Embryonic facial prominence (tissue), 1 donor: ENCODE data around the gene PPIP5K1.

Source experiments
- DNase-seq: peaks from one replicate; pipeline ENCODE4 v3.0.0-alpha.2; 2016; ENCODE audit errors: extremely low spot score

Gene PPIP5K1

DNA sequence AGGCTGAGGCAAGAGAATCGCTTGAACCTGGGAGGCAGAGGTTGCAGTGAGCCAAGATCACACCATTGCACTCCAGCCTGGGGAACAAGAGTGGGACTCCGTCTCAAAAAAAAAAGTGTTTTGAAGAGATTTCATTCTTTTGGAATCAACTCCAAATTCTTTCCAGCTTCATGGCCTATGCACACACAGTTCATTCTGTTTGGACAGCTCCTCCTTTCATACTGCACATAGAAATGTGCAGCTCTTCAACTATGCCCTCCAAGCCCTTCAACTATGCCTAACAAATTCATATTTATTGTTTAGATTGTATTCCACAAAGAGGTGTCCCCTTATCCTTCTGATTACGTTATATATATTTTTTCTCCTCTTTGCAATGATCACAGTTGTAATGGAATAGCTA is 101.2 kb downstream of the PPIP5K1 start:
- DNase-seq: no peak

DNA sequence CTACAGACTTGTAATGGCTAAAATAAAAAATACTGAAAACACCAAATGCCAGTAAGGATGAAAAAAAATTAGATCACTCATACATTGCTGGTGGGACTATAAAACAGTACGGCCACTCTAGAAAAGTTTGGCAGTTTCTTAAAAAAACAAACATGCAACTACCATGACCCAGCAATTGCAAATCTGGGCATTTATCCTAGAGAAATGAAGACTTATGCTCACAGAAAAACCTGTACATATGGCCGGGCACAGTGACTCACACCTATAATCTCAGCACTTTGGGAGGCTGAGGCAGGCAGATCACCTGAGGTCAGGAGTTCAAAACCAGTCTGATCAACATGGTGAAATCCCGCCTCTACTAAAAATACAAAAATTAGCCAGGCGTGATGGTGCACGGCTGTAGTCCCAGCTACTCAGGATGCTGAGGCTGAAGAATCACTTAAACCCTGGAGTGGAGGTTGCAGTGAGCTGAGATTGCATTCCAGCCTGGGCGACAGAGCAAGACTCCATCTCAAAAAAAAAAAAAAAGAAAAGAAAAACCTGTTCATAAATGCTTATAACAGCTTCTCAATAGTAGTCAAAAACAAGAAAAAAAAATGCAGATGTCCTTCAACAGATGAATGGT is 102.6 kb downstream of the PPIP5K1 start:
- no peak for DNase-seq

DNA sequence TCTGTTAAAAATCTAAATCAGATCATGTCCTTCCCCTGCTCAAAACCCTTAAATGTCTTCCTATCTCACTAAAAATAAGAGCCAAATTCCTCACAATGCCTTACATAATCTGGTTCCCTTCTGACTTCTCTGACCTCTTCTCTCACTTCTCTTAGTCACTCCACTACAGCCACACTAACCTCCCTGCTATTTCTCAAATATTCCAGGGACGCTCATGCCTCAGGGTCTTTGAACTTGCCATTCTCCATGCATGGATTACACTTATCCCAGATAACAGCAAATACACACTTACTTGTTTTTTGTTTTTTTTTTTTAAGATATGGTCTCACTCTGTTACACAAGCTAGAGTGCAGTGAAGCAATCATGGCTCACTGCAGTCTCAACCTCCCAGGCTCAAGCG is 105.6 kb downstream of the PPIP5K1 start:
- DNase-seq: no peak
